Gastroesophageal sphincter (tissue), 4 donors: ENCODE measurements around the gene PSME4. TPM values are rescaled to one million over a fixed set of nuclear protein-coding genes. Genes with fewer than 3 reads are reported as not detected.
"Not testable (repeated sequence)": the region's sequence is repeated elsewhere in the genome, so short reads cannot be mapped to it uniquely, and the experiment has no call there.

Experiments
- ATAC-seq: fragments of 150-250 bp; one replicate; pipeline ENCODE4 v1.9.1; 2016; ENCODE audit warnings: mild to moderate bottlenecking, moderate library complexity
- H3K27ac ChIP-seq, 4 donors: fragments of 200-600 bp; sonication (generic) in 3 of 4; 1 replicate in 3 of 4; 2 replicates in 1 of 4; pipeline ENCODE4 v1.5.1; 2016 to 2019
- H3K27me3 ChIP-seq: fragments of 200-600 bp; sonication (generic); one replicate; pipeline ENCODE4 v1.5.1; 2019
- H3K36me3 ChIP-seq, 2 donors: fragments of 200-600 bp; sonication (generic); one replicate each; pipeline ENCODE4 v1.5.1; 2019; ENCODE audit warnings: control low read depth in 1 of 2
- H3K4me1 ChIP-seq, 3 donors: fragments of 200-600 bp; sonication (generic); 1 replicate in 2 of 3; 2 replicates in 1 of 3; pipeline ENCODE4 v1.5.1; 2016 to 2019; ENCODE audit warnings: control low read depth in 2 of 3
- H3K4me3 ChIP-seq, 2 donors: fragments of 200-600 bp; sonication (generic); one replicate each; pipeline ENCODE4 v1.5.1; 2019; ENCODE audit warnings: mild to moderate bottlenecking in 1 of 2, moderate library complexity in 1 of 2
- H3K9me3 ChIP-seq, 3 donors: fragments of 200-600 bp; sonication (generic); one replicate each; pipeline ENCODE4 v1.5.1; 2017 to 2019; ENCODE audit warnings: control low read depth in 2 of 3
- CTCF ChIP-seq, 4 experiments: fragments of 200-600 bp in 2 of 4; fragments of 450-650 bp in 2 of 4; sonication (generic) in 1 of 4; IDR thresholded peaks; one replicate each; pipeline ENCODE4 v1.5.1; 2017 to 2019; ENCODE audit warnings: antibody characterized with exemption in 4 of 4, mild to moderate bottlenecking in 2 of 4, moderate library complexity in 2 of 4
- EP300 ChIP-seq: sonication (generic); formaldehyde crosslinking; IDR thresholded peaks from one replicate; pipeline ENCODE4 v1.6.1; 2017; ENCODE audit warnings: antibody characterized with exemption, mild to moderate bottlenecking
- POLR2A ChIP-seq, 2 donors: fragments of 450-650 bp; IDR thresholded peaks; one replicate each; pipeline ENCODE4 v1.6.1; 2017; ENCODE audit warnings: antibody characterized with exemption in 2 of 2, mild to moderate bottlenecking in 2 of 2, moderate library complexity in 1 of 2
- POLR2AphosphoS5 ChIP-seq: sonication (generic); formaldehyde crosslinking; IDR thresholded peaks from one replicate; pipeline ENCODE4 v1.6.1; 2017; ENCODE audit warnings: antibody characterized with exemption
- WGBS, 2 donors: methylation state at CpG; one replicate each; pipeline ENCODE4 v1.1.5; 2018; ENCODE audit warnings: low coverage in 1 of 2; 5-methylcytosine and 5-hydroxymethylcytosine counted together
- total RNA-seq, 4 donors: library from RNA; depleted of rRNA; stranded (reverse); fragments of >200 nt; gene quantifications; one replicate each; pipeline ENCODE4 v1.1.0, GENCODE V29; 2016

Gene PSME4
- total RNA-seq, 4 donors from 2014 or later, result 44.8 to 58.2 (median 49.4) TPM

GRCh38 chr2:53938904-53939303 is 31.9 kb downstream of the PSME4 start:
- H3K27me3 ChIP-seq, result no peaks in the 10 kb centered on the region
- H3K9me3 ChIP-seq, result no peaks in the 10 kb centered on the region
- peaks cover 0 to 43% of the 10 kb centered on the region in 2 donors for H3K36me3 ChIP-seq
- TF ChIP-seq CTCF (IDR thresholded peaks at IDR 0.05) (no peak), EP300 (no peak), POLR2AphosphoS5 (no peak), POLR2A (IDR thresholded peaks at IDR 0.05) (no peak)
- no peak overlapping the region for H3K27ac ChIP-seq
- ATAC-seq, result no peak
- no peak overlapping the region for H3K4me3 ChIP-seq
- 98 to 100% methylated on average over 3 of the region's 3 CpGs for WGBS, 2 donors
- no peaks in the 10 kb centered on the region for H3K4me1 ChIP-seq

- ATAC-seq, result no peak
- Histone ChIP-seq H3K27me3 (no peaks in the 10 kb centered on the region), H3K27ac (no peak overlapping the region), H3K9me3 (no peaks in the 10 kb centered on the region), H3K36me3 (peaks cover 0 to 99% of the 10 kb centered on the region in 2 donors), H3K4me1 (no peaks in the 10 kb centered on the region), H3K4me3 (no peak overlapping the region)
- TF ChIP-seq POLR2A (IDR thresholded peaks at IDR 0.05) (no peak), POLR2AphosphoS5 (no peak), CTCF (IDR thresholded peaks at IDR 0.05) (no peak), EP300 (no peak)
- WGBS, 2 donors, result 83 to 92% methylated on average over 7 of the region's 8 CpGs
Observed at GRCh38 chr2:53933329-53933728, 37.5 kb downstream of the PSME4 start.

GRCh38 chr2:53926321-53926720 is 44.5 kb downstream of the PSME4 start:
- not testable (repeated sequence) for H3K4me3 ChIP-seq, H3K27ac ChIP-seq, H3K9me3 ChIP-seq, H3K4me1 ChIP-seq, ATAC-seq, H3K27me3 ChIP-seq
- H3K36me3 ChIP-seq, result peaks cover 3 to 98% of the 10 kb centered on the region in 2 donors
- 87 to 89% methylated on average over 3 to 4 of the region's 8 CpGs for WGBS, 2 donors

GRCh38 chr2:53913721-53914120 is 57.1 kb downstream of the PSME4 start:
- 67 to 74% methylated on average over 3 of the region's 3 CpGs for WGBS, 2 donors
- Histone ChIP-seq H3K36me3 (peaks cover 2 to 76% of the 10 kb centered on the region in 2 donors), H3K4me1 (no peaks in the 10 kb centered on the region), H3K4me3 (no peak overlapping the region), H3K9me3 (no peaks in the 10 kb centered on the region), H3K27me3 (no peaks in the 10 kb centered on the region), H3K27ac (no peak overlapping the region)
- ATAC-seq, result no peak
- TF ChIP-seq POLR2A (IDR thresholded peaks at IDR 0.05), result no peak
- TF ChIP-seq CTCF (IDR thresholded peaks at IDR 0.05), result no peak
- no peak for TF ChIP-seq POLR2AphosphoS5
- TF ChIP-seq EP300, result no peak

GRCh38 chr2:53911434-53912189 is 59.2 kb downstream of the PSME4 start:
- ATAC-seq, result no peak
- no peaks in the 10 kb centered on the region for H3K9me3 ChIP-seq
- TF ChIP-seq CTCF (IDR thresholded peaks at IDR 0.05), result no peak
- no peak for TF ChIP-seq POLR2A (IDR thresholded peaks at IDR 0.05)
- TF ChIP-seq EP300, result no peak
- no peak for TF ChIP-seq POLR2AphosphoS5
- whole genome bisulfite sequencing, 2 donors, result 81 to 83% methylated on average over 4 of the region's 4 CpGs
- H3K4me3 ChIP-seq, result no peak overlapping the region
- H3K36me3 ChIP-seq, result peaks cover 2 to 78% of the 10 kb centered on the region in 2 donors
- no peak overlapping the region for H3K27ac ChIP-seq
- H3K4me1 ChIP-seq, result no peaks in the 10 kb centered on the region
- H3K27me3 ChIP-seq, result no peaks in the 10 kb centered on the region
